Adipose tissue (tissue), 3 donors: ENCODE measurements around the gene GRK4. TPM values are rescaled to one million over a fixed set of nuclear protein-coding genes. Genes with fewer than 3 reads are reported as not detected.

Source experiments
- H3K27ac ChIP-seq: one replicate; pipeline ENCODE4 v1.5.1; 2013; ENCODE audit warnings: low read depth, low read length
- WGBS, 3 donors: extraction: QIAGEN DNeasy Blood & Tissue Kit; methylation state at CpG; one replicate each; pipeline ENCODE4 v1.1.7; 2013; 5-methylcytosine and 5-hydroxymethylcytosine counted together
- polyA plus RNA-seq, 3 donors: library from polyadenylated mRNA; stranded (reverse); fragments of 200-250 nt; gene quantifications; one replicate each; pipeline ENCODE4 v1.2.3, GENCODE V29; 2013
- donor health status: healthy with polysubstance abuse.
- donor health status: Bipolar disorder and iron deficiency.
- donor health status: healthy.

GRK4 gene
- polyA plus RNA-seq, 3 donors, result 3.4 to 5.4 (median 3.4) TPM

- WGBS, 3 donors, result 80 to 89% (median 87%) methylated on average over 3 of the region's 3 CpGs
These were observed 59.3 kb downstream of the GRK4 start for GRCh38 chr4:3022651-3023050.

GRCh38 chr4:3025881-3026280 lies 62.5 kb downstream of the GRK4 start:
- 92 to 95% (median 93%) methylated on average over 21 of the region's 21 CpGs for WGBS, 3 donors
- H3K27ac ChIP-seq, result no peak overlapping the region

More at GRCh38 chr4:3022651-3023050, 59.3 kb downstream of the GRK4 start:
- H3K27ac ChIP-seq, result no peak overlapping the region

GRCh38 chr4:3026540-3026939 lies 63.2 kb downstream of the GRK4 start:
- no peak overlapping the region for H3K27ac ChIP-seq
- 93 to 96% (median 94%) methylated on average over 9 of the region's 9 CpGs for WGBS, 3 donors

GRCh38 chr4:3029464-3029863 lies 66.1 kb downstream of the GRK4 start:
- no peak overlapping the region for H3K27ac ChIP-seq
- WGBS, 3 donors, result 90 to 96% (median 95%) methylated on average over 9 of the region's 9 CpGs

- WGBS, 3 donors, result 71 to 87% (median 79%) methylated on average over 18 of the region's 18 CpGs
- H3K27ac ChIP-seq, result no peak overlapping the region
These were observed 67.4 kb downstream of the GRK4 start for GRCh38 chr4:3030566-3031356.

GRCh38 chr4:3031357-3032082 lies 68.1 kb downstream of the GRK4 start:
- H3K27ac ChIP-seq, result no peak overlapping the region
- WGBS, 3 donors, result 60 to 63% (median 61%) methylated on average over 11 to 12 of the region's 12 CpGs

GRCh38 chr4:3034231-3034630 lies 70.9 kb downstream of the GRK4 start:
- H3K27ac ChIP-seq, result no peak overlapping the region
- 90 to 93% (median 90%) methylated on average over 8 of the region's 8 CpGs for WGBS, 3 donors

- 89 to 94% (median 93%) methylated on average over 8 of the region's 8 CpGs for WGBS, 3 donors
- H3K27ac ChIP-seq, result no peak overlapping the region
These were observed 71.9 kb downstream of the GRK4 start for GRCh38 chr4:3035249-3035648.

GRCh38 chr4:3035674-3036073 lies 72.3 kb downstream of the GRK4 start:
- no peak overlapping the region for H3K27ac ChIP-seq
- 79 to 94% (median 89%) methylated on average over 6 of the region's 6 CpGs for WGBS, 3 donors

GRCh38 chr4:3036131-3036952 lies 73.0 kb downstream of the GRK4 start:
- 84 to 93% (median 85%) methylated on average over 20 to 21 of the region's 21 CpGs for WGBS, 3 donors

GRCh38 chr4:3037957-3038461 lies 74.6 kb downstream of the GRK4 start:
- WGBS, 3 donors, result 13 to 75% (median 22%) methylated on average over 6 of the region's 6 CpGs
- H3K27ac ChIP-seq, result no peak overlapping the region

More at GRCh38 chr4:3036131-3036952, 73.0 kb downstream of the GRK4 start:
- H3K27ac ChIP-seq, result no peak overlapping the region

- 81 to 91% (median 89%) methylated on average over 8 of the region's 8 CpGs for WGBS, 3 donors
- H3K27ac ChIP-seq, result no peak overlapping the region
These were observed 76.5 kb downstream of the GRK4 start for GRCh38 chr4:3039706-3040366.

GRCh38 chr4:3040452-3041191 lies 77.3 kb downstream of the GRK4 start:
- H3K27ac ChIP-seq, result no peak overlapping the region
- 78 to 91% (median 79%) methylated on average over 28 of the region's 28 CpGs for WGBS, 3 donors

- H3K27ac ChIP-seq, result no peak overlapping the region
- WGBS, 3 donors, result 11 to 41% (median 27%) methylated on average over 57 of the region's 57 CpGs
These were observed 78.1 kb downstream of the GRK4 start for GRCh38 chr4:3041192-3042142.

- WGBS, 3 donors, result 52 to 69% (median 57%) methylated on average over 10 of the region's 10 CpGs
- H3K27ac ChIP-seq, result no peak overlapping the region
These were observed 78.9 kb downstream of the GRK4 start for GRCh38 chr4:3042226-3042625.

- no peak overlapping the region for H3K27ac ChIP-seq
- WGBS, 3 donors, result 88 to 91% (median 90%) methylated on average over 11 of the region's 11 CpGs
These were observed 80.1 kb downstream of the GRK4 start for GRCh38 chr4:3043282-3044020.
